K562 (cell line): ENCODE measurements around the gene VWC2L. TPM values are rescaled to one million over a fixed set of nuclear protein-coding genes. Genes with fewer than 3 reads are reported as not detected.

ENCODE experiments used
- ATAC-seq: fragments of 200-7000 bp; cut with Tn5 transposase; 3 replicates; pipeline ENCODE4 v1.9.1; 2020; ENCODE audit warnings: moderate library complexity
- BruUV-seq: library from RNA; stranded (reverse); fragments of 400-500 nt; replicated peaks from 2 replicates; lab custom pipeline; 2021; lab: Mats Ljungman, UMichigan
- CTCF ChIA-PET: fragments of 300-600 bp; formaldehyde crosslinking; extraction: SDS; loops from one replicate; lab custom pipeline; 2021; ENCODE audit warnings: low intra/inter-chr PET ratio; lab: Yijun Ruan, JAX
- POLR2A ChIA-PET: fragments of 300-600, 350-650 bp; sonication (Branson Sonifier 250); formaldehyde crosslinking; extraction: SDS; loops from one replicate; lab custom pipeline; 2021; ENCODE audit warnings: antibody characterized with exemption, inconsistent platforms; lab: Yijun Ruan, JAX
- DNase-seq, 4 experiments: peaks; one replicate each; pipeline versions ENCODE4 v3.0.0 to v3.0.0-alpha.2; 2011 to 2018; ENCODE audit warnings: low spot score in 3 of 4, mixed read lengths in 3 of 4; ENCODE audit errors: extremely low read depth in 1 of 4
- FAIRE-seq: peaks from 2 replicates; lab custom pipeline; 2011; peaks lifted over from hg19 to GRCh38; lab: Jason Lieb, UNC
- H2AFZ ChIP-seq: 2 replicates; pipeline ENCODE4 v1.6.0; 2011; ENCODE audit warnings: low read depth, low read length, control low read depth, inconsistent platforms
- H3K27ac ChIP-seq: fragments of 200-600 bp; 3 replicates; pipeline ENCODE4 v1.8.0; 2011; ENCODE audit warnings: low read depth, mild to moderate bottlenecking, control low read depth, inconsistent platforms, low read length, moderate library complexity, mixed read lengths; ENCODE audit errors: extremely low read depth
- H3K27me3 ChIP-seq, 2 experiments: fragments of 300-600 bp in 1 of 2; 2 replicates in 1 of 2; 3 replicates in 1 of 2; pipeline versions ENCODE4 v1.6.0 to v1.8.0; 2011; ENCODE audit warnings: inconsistent platforms in 2 of 2, low read length in 2 of 2, mild to moderate bottlenecking in 1 of 2, mixed read lengths in 1 of 2, moderate library complexity in 1 of 2; ENCODE audit not compliant: control insufficient read depth in 2 of 2, insufficient read depth in 2 of 2
- H3K36me3 ChIP-seq: fragments of 300-600 bp; 3 replicates; pipeline ENCODE4 v1.8.0; 2011; ENCODE audit warnings: mild to moderate bottlenecking, low read length, inconsistent platforms; ENCODE audit not compliant: control insufficient read depth, insufficient read depth
- H3K4me1 ChIP-seq, 2 experiments: fragments of 200-600 bp in 1 of 2; replicated peaks in 1 of 2; 2 replicates in 1 of 2; 3 replicates in 1 of 2; pipeline versions ENCODE4 v1.5.1 to v1.8.0; 2011; ENCODE audit warnings: inconsistent platforms in 2 of 2, low read length in 2 of 2, mild to moderate bottlenecking in 1 of 2, mixed read lengths in 1 of 2, moderate library complexity in 1 of 2; ENCODE audit not compliant: control insufficient read depth in 2 of 2, insufficient read depth in 2 of 2
- H3K4me2 ChIP-seq: 2 replicates; pipeline ENCODE4 v1.6.1; 2011; ENCODE audit warnings: low read length, control low read depth, inconsistent platforms, mixed read lengths; ENCODE audit not compliant: insufficient read depth
- H3K4me3 ChIP-seq: fragments of 200-600 bp; sonication (generic), shearing (Covaris generic); 2 replicates; pipeline ENCODE4 v1.5.1; 2016; ENCODE audit warnings: control low read depth, inconsistent platforms
- H3K79me2 ChIP-seq: fragments of 200-600 bp; 3 replicates; pipeline ENCODE4 v1.8.0; 2011; ENCODE audit warnings: low read length, inconsistent platforms; ENCODE audit not compliant: control insufficient read depth, insufficient read depth
- H3K9ac ChIP-seq, 2 experiments: 2 replicates each; pipeline versions ENCODE4 v1.6.0 to v1.6.1; 2011; ENCODE audit warnings: low read depth in 2 of 2, low read length in 2 of 2, control low read depth in 1 of 2, inconsistent platforms in 1 of 2, mild to moderate bottlenecking in 1 of 2, mixed read lengths in 1 of 2; ENCODE audit not compliant: insufficient read depth in 1 of 2
- H3K9me1 ChIP-seq: one replicate; pipeline ENCODE4 v1.6.0; 2011; ENCODE audit warnings: inconsistent platforms, mild to moderate bottlenecking, low read length, moderate library complexity; ENCODE audit not compliant: control insufficient read depth, insufficient read depth
- H3K9me3 ChIP-seq: replicated peaks from 2 replicates; pipeline ENCODE4 v1.5.1; 2011; ENCODE audit warnings: low read depth, low read length, inconsistent platforms; ENCODE audit not compliant: control insufficient read depth, insufficient read depth
- H4K20me1 ChIP-seq: replicated peaks from 2 replicates; pipeline ENCODE4 v1.6.1; 2011; ENCODE audit warnings: low read length, inconsistent platforms, mixed read lengths; ENCODE audit not compliant: control insufficient read depth, insufficient read depth
- GABPB1 ChIP-seq: sonication (generic); formaldehyde crosslinking; IDR thresholded peaks from 2 replicates; pipeline ENCODE4 v1.8.0; 2022; ENCODE audit warnings: mild to moderate bottlenecking, missing genetic modification reagents
- JUND ChIP-seq, 2 experiments: IDR thresholded peaks; 2 replicates in 1 of 2; 3 replicates in 1 of 2; pipeline ENCODE4 v1.6.1; 2011; ENCODE audit warnings: borderline replicate concordance in 2 of 2, low read depth in 2 of 2, low read length in 2 of 2, improper control_type of control experiment in 1 of 2, missing biosample characterization in 1 of 2, missing genetic modification characterization in 1 of 2, missing genetic modification reagents in 1 of 2
- KLF10 ChIP-seq: fragments of 250-450 bp; sonication (Bioruptor Pico); IDR thresholded peaks from 2 replicates; pipeline ENCODE4 v1.6.1; 2021; ENCODE audit warnings: matching md5 sums
- SAFB ChIP-seq: fragments of 200-400 bp; formaldehyde crosslinking; IDR thresholded peaks from 2 replicates; pipeline ENCODE4 v1.6.1; 2017; ENCODE audit warnings: low read depth, low read length, borderline replicate concordance
- ZMIZ1 ChIP-seq, 2 experiments: fragments of 150-350 bp in 1 of 2; IDR thresholded peaks; 2 replicates each; pipeline ENCODE4 v1.6.1; 2012 to 2016; ENCODE audit warnings: low read depth in 2 of 2, low read length in 2 of 2, mild to moderate bottlenecking in 1 of 2, moderate library complexity in 1 of 2
- ZNF263 ChIP-seq: sonication (generic); formaldehyde crosslinking; IDR thresholded peaks from 2 replicates; pipeline ENCODE4 v1.8.0; 2022; ENCODE audit warnings: mild to moderate bottlenecking, missing genetic modification reagents, borderline replicate concordance
- ZNF398 ChIP-seq: fragments of 250-450 bp; sonication (Bioruptor Pico); IDR thresholded peaks from 2 replicates; pipeline ENCODE4 v1.8.0; 2021; ENCODE audit warnings: moderate library complexity, mild to moderate bottlenecking, inconsistent platforms
- WGBS: fragments of 100-300 bp; shearing (Covaris generic); methylation state at CpG from one replicate; pipeline ENCODE4 v1.1.6; 2016; ENCODE audit warnings: low coverage, mixed read lengths; ENCODE audit not compliant: insufficient coverage; ENCODE audit errors: missing lambda C conversion rate; 5-methylcytosine and 5-hydroxymethylcytosine counted together
- in situ Hi-C: fragments of 300-500 bp; cut with MboI; formaldehyde crosslinking; loops from 4 replicates; pipeline ENCODE4 v1.15.0; 2018; ENCODE audit warnings: inconsistent platforms, mixed read lengths
- intact Hi-C: fragments of 100-400 bp; cut with micrococcal nuclease; formaldehyde crosslinking; loops from 2 replicates; pipeline ENCODE4 v1.14.2; 2022
- polyA plus RNA-seq, 8 experiments: library from polyadenylated mRNA; depleted of rRNA in 4 of 8; stranded (reverse) in 5 of 8; unstranded in 3 of 8; fragments of >200 nt; fragmentation: Nextera tagmentation in 2 of 8; fragmentation: Illumina TruSeq in 1 of 8; extraction: Ambion mirVana in 2 of 8; extraction: Trizol in 1 of 8; gene quantifications; 2 replicates each; pipeline versions ENCODE4 v1.2.1 to v1.2.3, GENCODE V29; 2011 to 2014; ENCODE audit warnings: inconsistent platforms in 1 of 8, missing spikeins in 1 of 8
- total RNA-seq, 7 experiments: library from RNA; depleted of rRNA in 6 of 7; stranded (reverse); fragments of >200 nt in 6 of 7; fragmentation: Illumina TruSeq in 2 of 7; extraction: Trizol in 2 of 7; gene quantifications; 2 replicates each; pipeline versions ENCODE4 v1.2.1 to v1.2.3, GENCODE V29; 2011 to 2021; ENCODE audit warnings: low replicate concordance in 1 of 7
- TF ChIP-seq, protein P1 (sequence below): sonication (generic); formaldehyde crosslinking; IDR thresholded peaks from 2 replicates; pipeline ENCODE4 v1.8.1; 2023; ENCODE audit warnings: mild to moderate bottlenecking, missing genetic modification reagents

VWC2L gene
- total and polyA plus RNA-seq, 9 of the 15 experiments (the other 6 are each of a cell fraction or from before 2014, with no cell fraction given): not detected

DNA sequence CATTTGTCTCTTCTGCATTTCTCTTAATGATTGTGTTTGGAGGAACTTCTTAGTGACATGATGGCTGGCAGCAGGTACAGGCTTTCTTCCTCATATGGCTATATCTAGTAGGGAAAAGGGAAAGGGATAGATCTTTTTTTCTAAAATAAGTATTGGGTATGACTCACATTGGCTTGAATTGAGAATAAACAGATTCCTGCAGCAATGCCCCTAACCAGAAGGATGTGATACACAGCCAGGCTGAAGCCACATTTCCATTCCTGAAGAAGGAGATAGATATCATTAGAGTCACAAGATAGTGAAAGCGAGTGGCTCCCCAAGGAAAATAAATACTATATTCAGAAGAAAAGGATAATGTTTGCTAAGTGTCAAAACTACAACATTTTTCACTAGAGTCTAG is 61.1 kb downstream of the VWC2L start:
- intact Hi-C loops: no loop called here
- POLR2A ChIA-PET: no interaction called here
- in situ Hi-C loops: no loop called here
- Histone ChIP-seq H3K4me3 (no peak overlapping the region), H3K4me1 (no peaks in the 10 kb centered on the region), H3K79me2 (no peaks in the 10 kb centered on the region), H4K20me1 (no peaks in the 10 kb centered on the region), H3K27ac (no peak overlapping the region), H3K9me1 (no peaks in the 10 kb centered on the region), H2AFZ (no peak overlapping the region), H3K9ac (no peak overlapping the region), H3K4me2 (no peak overlapping the region), H3K27me3 (no peaks in the 10 kb centered on the region), H3K36me3 (no peaks in the 10 kb centered on the region), H3K9me3 (no peaks in the 10 kb centered on the region)
- FAIRE-seq: no peak
- no TSS peak for BruUV-seq
- CTCF ChIA-PET: no interaction called here
- no peak for ATAC-seq
- WGBS: 0% methylated on average over 1 of the region's 1 CpG
- no peak for DNase-seq
- no peak for TF ChIP-seq GABPB1
- TF ChIP-seq KLF10 (CRISPR knock-in tag): no peak
- TF ChIP-seq SAFB: no peak
- no peak for TF ChIP-seq ZNF263 (CRISPR knock-in tag)
- TF ChIP-seq JUND (IDR thresholded peaks at IDR 0.05; ENCODE audit: borderline replicate concordance, low read depth, low read length): no peak
- TF ChIP-seq JUND (tag; IDR thresholded peaks at IDR 0.05; ENCODE audit: borderline replicate concordance, low read depth, low read length): no peak
- TF ChIP-seq ZMIZ1 (IDR thresholded peaks at IDR 0.05; ENCODE audit: low read depth in 2 of 2, low read length in 2 of 2): no peak
- TF ChIP-seq ZNF398 (CRISPR knock-in tag): no peak
- TF ChIP-seq, protein P1, sequence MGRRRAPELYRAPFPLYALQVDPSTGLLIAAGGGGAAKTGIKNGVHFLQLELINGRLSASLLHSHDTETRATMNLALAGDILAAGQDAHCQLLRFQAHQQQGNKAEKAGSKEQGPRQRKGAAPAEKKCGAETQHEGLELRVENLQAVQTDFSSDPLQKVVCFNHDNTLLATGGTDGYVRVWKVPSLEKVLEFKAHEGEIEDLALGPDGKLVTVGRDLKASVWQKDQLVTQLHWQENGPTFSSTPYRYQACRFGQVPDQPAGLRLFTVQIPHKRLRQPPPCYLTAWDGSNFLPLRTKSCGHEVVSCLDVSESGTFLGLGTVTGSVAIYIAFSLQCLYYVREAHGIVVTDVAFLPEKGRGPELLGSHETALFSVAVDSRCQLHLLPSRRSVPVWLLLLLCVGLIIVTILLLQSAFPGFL (CRISPR knock-in tag): no peak
